GM23338 (cell line): ENCODE measurements around the gene GSTA2. TPM values are rescaled to one million over a fixed set of nuclear protein-coding genes. Genes with fewer than 3 reads are reported as not detected.

Source experiments
- ATAC-seq: fragments of 200-7000 bp; cut with Tn5 transposase; 3 replicates; pipeline ENCODE4 v1.9.1; 2020
- DNase-seq: peaks from one replicate; pipeline ENCODE4 v3.0.0-alpha.2; 2015; ENCODE audit warnings: low spot score
- H2AFZ ChIP-seq: fragments of 200-600 bp; sonication (generic); 2 replicates; pipeline ENCODE4 v1.8.0; 2016; ENCODE audit warnings: antibody characterized with exemption, mild to moderate bottlenecking, moderate library complexity
- H3F3A ChIP-seq: fragments of 200-600 bp; sonication (generic); replicated peaks from 2 replicates; pipeline ENCODE4 v1.8.0; 2017; ENCODE audit warnings: antibody characterized with exemption, mixed run types, low read depth
- H3K27ac ChIP-seq: fragments of 200-600 bp; sonication (generic); 2 replicates; pipeline ENCODE4 v1.6.1; 2016; ENCODE audit warnings: low read depth
- H3K27me3 ChIP-seq: fragments of 200-600 bp; sonication (generic); 2 replicates; pipeline ENCODE4 v1.8.0; 2016; ENCODE audit warnings: mild to moderate bottlenecking, mixed run types, moderate library complexity; ENCODE audit not compliant: insufficient read depth
- H3K36me3 ChIP-seq: fragments of 200-600 bp; sonication (generic); 2 replicates; pipeline ENCODE4 v1.8.0; 2016; ENCODE audit warnings: mild to moderate bottlenecking; ENCODE audit not compliant: insufficient read depth
- H3K4me1 ChIP-seq: fragments of 200-600 bp; sonication (generic); 2 replicates; pipeline ENCODE4 v1.8.0; 2016; ENCODE audit warnings: mild to moderate bottlenecking, moderate library complexity; ENCODE audit not compliant: insufficient read depth
- H3K4me2 ChIP-seq: fragments of 200-600 bp; sonication (generic); 2 replicates; pipeline ENCODE4 v1.7.1; 2017; ENCODE audit warnings: mixed run types
- H3K4me3 ChIP-seq: fragments of 200-600 bp; sonication (generic); 2 replicates; pipeline ENCODE4 v1.6.1; 2016; ENCODE audit warnings: mixed run types
- H3K79me2 ChIP-seq: fragments of 200-600 bp; sonication (generic); replicated peaks from 2 replicates; pipeline ENCODE4 v1.8.0; 2017; ENCODE audit warnings: mild to moderate bottlenecking; ENCODE audit not compliant: insufficient read depth
- H3K9me2 ChIP-seq: fragments of 200-600 bp; sonication (generic); 2 replicates; pipeline ENCODE4 v1.8.0; 2017; ENCODE audit not compliant: insufficient read depth
- H4K20me1 ChIP-seq: fragments of 200-600 bp; sonication (generic); replicated peaks from 2 replicates; pipeline ENCODE4 v1.8.0; 2017; ENCODE audit warnings: mild to moderate bottlenecking; ENCODE audit not compliant: insufficient read depth
- H3K27ac Mint-ChIP-seq: 2 replicates; pipeline ENCODE4 v1.8.0; 2020; ENCODE audit warnings: inconsistent platforms, mild to moderate bottlenecking, moderate library complexity, mixed read lengths
- H3K27me3 Mint-ChIP-seq: 3 replicates; pipeline ENCODE4 v1.8.0; 2022; ENCODE audit warnings: low read depth, mild to moderate bottlenecking, moderate library complexity, mixed read lengths, inconsistent platforms; ENCODE audit not compliant: insufficient read depth, poor library complexity
- H3K36me3 Mint-ChIP-seq: 3 replicates; pipeline ENCODE4 v1.8.0; 2021; ENCODE audit warnings: low read depth, mild to moderate bottlenecking, inconsistent platforms, moderate library complexity, mixed read lengths
- H3K4me1 Mint-ChIP-seq: 3 replicates; pipeline ENCODE4 v1.8.0; 2020; ENCODE audit warnings: mild to moderate bottlenecking, inconsistent platforms, mixed read lengths
- H3K4me3 Mint-ChIP-seq: 3 replicates; pipeline ENCODE4 v1.8.0; 2021; ENCODE audit warnings: moderate library complexity, mild to moderate bottlenecking, inconsistent platforms, mixed read lengths
- H3K9me3 Mint-ChIP-seq: 3 replicates; pipeline ENCODE4 v1.8.0; 2020; ENCODE audit warnings: moderate library complexity, mild to moderate bottlenecking, inconsistent platforms, mixed read lengths
- CREB1 ChIP-seq: fragments of 250-450 bp; sonication (Bioruptor Pico); IDR thresholded peaks from 2 replicates; pipeline ENCODE4 v1.5.0; 2020; ENCODE audit warnings: low read depth, mild to moderate bottlenecking, moderate library complexity
- CTCF ChIP-seq, 2 experiments: fragments of 200-600 bp in 1 of 2; sonication (generic) in 1 of 2; conservative IDR thresholded peaks; 2 replicates each; pipeline versions ENCODE4 v1.5.1 to v1.6.1; 2016 to 2017; ENCODE audit warnings: antibody characterized with exemption in 2 of 2, low read depth in 2 of 2, mild to moderate bottlenecking in 2 of 2, moderate library complexity in 1 of 2
- ETS1 ChIP-seq: IDR thresholded peaks from 2 replicates; pipeline ENCODE4 v1.6.1; 2016; ENCODE audit warnings: antibody characterized with exemption
- EZH2 ChIP-seq: fragments of 200-600 bp; sonication (generic); IDR thresholded peaks from one replicate; pipeline ENCODE4 v1.8.0; 2017; ENCODE audit warnings: antibody characterized with exemption, mild to moderate bottlenecking, low read depth; ENCODE audit not compliant: unreplicated experiment
- EZH2phosphoT487 ChIP-seq: fragments of 200-600 bp; sonication (generic); IDR thresholded peaks from one replicate; pipeline ENCODE4 v1.8.1; 2018; ENCODE audit warnings: antibody characterized with exemption; ENCODE audit not compliant: unreplicated experiment
- JUNB ChIP-seq: IDR thresholded peaks from one replicate; pipeline ENCODE4 v1.6.1; 2016; ENCODE audit warnings: antibody characterized with exemption; ENCODE audit not compliant: unreplicated experiment
- NANOG ChIP-seq: IDR thresholded peaks from 2 replicates; pipeline ENCODE4 v1.6.1; 2016; ENCODE audit warnings: antibody characterized with exemption, borderline replicate concordance
- POLR2AphosphoS5 ChIP-seq: IDR thresholded peaks from 2 replicates; pipeline ENCODE4 v1.6.1; 2016; ENCODE audit warnings: antibody characterized with exemption, low read depth
- REST ChIP-seq: IDR thresholded peaks from one replicate; pipeline ENCODE4 v1.6.1; 2018; ENCODE audit warnings: antibody characterized with exemption; ENCODE audit not compliant: unreplicated experiment
- STAT1 ChIP-seq: IDR thresholded peaks from one replicate; pipeline ENCODE4 v1.6.1; 2016; ENCODE audit warnings: antibody characterized with exemption; ENCODE audit not compliant: unreplicated experiment
- ZNF114 ChIP-seq: fragments of 250-450 bp; sonication (Bioruptor Pico); IDR thresholded peaks from 2 replicates; pipeline ENCODE4 v1.5.0; 2020; ENCODE audit warnings: mild to moderate bottlenecking, moderate library complexity
- ZNF331 ChIP-seq: fragments of 250-450 bp; sonication (Bioruptor Pico); IDR thresholded peaks from 2 replicates; pipeline ENCODE4 v1.5.0; 2020; ENCODE audit warnings: low read depth, mild to moderate bottlenecking, moderate library complexity
- ZNF462 ChIP-seq: fragments of 250-450 bp; sonication (Bioruptor Pico); IDR thresholded peaks from 2 replicates; pipeline ENCODE4 v1.5.0; 2020; ENCODE audit warnings: mild to moderate bottlenecking, moderate library complexity
- polyA plus RNA-seq: library from polyadenylated mRNA; unstranded; fragments of >200 nt; fragmentation: Nextera tagmentation; extraction: Ambion mirVana; gene quantifications from 2 replicates; pipeline ENCODE4 v1.2.1, GENCODE V29; 2016
- total RNA-seq: library from RNA; depleted of rRNA; stranded (reverse); fragments of >200 nt; shearing (Covaris generic); gene quantifications from 2 replicates; pipeline ENCODE4 v1.2.3, GENCODE V29; 2014

Gene GSTA2
- total and polyA plus RNA-seq, 2 experiments from 2014 or later = not detected

GRCh38 chr6:52729576-52729975, 33.7 kb downstream of the GSTA2 start (continued):
- TF ChIP-seq ZNF331 = no peak
- TF ChIP-seq CREB1 (CRISPR knock-in tag) = no peak
- TF ChIP-seq EZH2phosphoT487 = no peak
- TF ChIP-seq EZH2 = no peak

- H3K9me2 ChIP-seq = peaks cover 24% of the 10 kb centered on the region
- H3K4me2 ChIP-seq = no peak overlapping the region
- Mint-ChIP-seq H3K4me1 (peaks cover 38% of the 10 kb centered on the region), H3K4me3 (no peak overlapping the region), H3K36me3 (no peaks in the 10 kb centered on the region), H3K27me3 (peaks cover 10% of the 10 kb centered on the region), H3K9me3 (no peaks in the 10 kb centered on the region; the same call in 2 of the 3 replicates), H3K27ac (no peak overlapping the region)
- peaks cover 18% of the 10 kb centered on the region for H3K4me1 ChIP-seq
- H3K36me3 ChIP-seq = no peaks in the 10 kb centered on the region
- no peak overlapping the region for H3K27ac ChIP-seq
- no peak overlapping the region for H2AFZ ChIP-seq
- no peaks in the 10 kb centered on the region for H3F3A ChIP-seq
- no peak for DNase-seq
- H4K20me1 ChIP-seq = no peaks in the 10 kb centered on the region
- no peaks in the 10 kb centered on the region for H3K27me3 ChIP-seq
- no peak for TF ChIP-seq EZH2phosphoT487
- no peak for TF ChIP-seq CTCF (conservative IDR thresholded peaks at IDR 0.05; ENCODE audit: low read depth in 2 of 2)
- TF ChIP-seq NANOG = no peak
- no peak for TF ChIP-seq JUNB
- TF ChIP-seq POLR2AphosphoS5 = no peak
- TF ChIP-seq ETS1 = no peak
- TF ChIP-seq ZNF331 = no peak
- no peak for TF ChIP-seq ZNF114 (CRISPR knock-in tag)
- TF ChIP-seq REST = no peak
- TF ChIP-seq EZH2 = no peak
- TF ChIP-seq CREB1 (CRISPR knock-in tag) = no peak
- no peak for TF ChIP-seq STAT1
- TF ChIP-seq ZNF462 (CRISPR knock-in tag) = no peak
- ATAC-seq = no peak
- no peak overlapping the region for H3K4me3 ChIP-seq
- no peaks in the 10 kb centered on the region for H3K79me2 ChIP-seq
Observed at GRCh38 chr6:52728394-52728793, 34.9 kb downstream of the GSTA2 start.
